GM23248 (cell line): Measurements from ENCODE around the gene CTAG1B.

Source experiments
- EZH2 ChIP-seq: fragments of 200-600 bp; sonication (generic); IDR thresholded peaks from 2 replicates; pipeline ENCODE4 v1.6.1; 2018; ENCODE audit warnings: antibody characterized with exemption, mild to moderate bottlenecking; ENCODE audit not compliant: insufficient read depth, poor library complexity, severe bottlenecking
- EZH2phosphoT487 ChIP-seq: fragments of 200-600 bp; sonication (generic); IDR thresholded peaks from 2 replicates; pipeline ENCODE4 v1.6.1; 2018; ENCODE audit warnings: antibody characterized with exemption, moderate library complexity, mild to moderate bottlenecking, low read depth; ENCODE audit not compliant: insufficient read depth

GRCh38 chrX:154655346-154655745, 36.3 kb upstream of the CTAG1B start:
- TF ChIP-seq EZH2phosphoT487 = no peak
- no peak for TF ChIP-seq EZH2
